Adrenal gland (tissue), 12 donors: ENCODE data around the gene DNAH3. TPM values are rescaled to one million over a fixed set of nuclear protein-coding genes. Genes with fewer than 3 reads are reported as not detected.
"Not testable (repeated sequence)": the region's sequence is repeated elsewhere in the genome, so short reads cannot be mapped to it uniquely, and the experiment has no call there.

Source experiments
- DNase-seq, 7 donors: peaks; one replicate each; pipeline ENCODE4 v3.0.0-alpha.2; 2019 to 2020
- H3K27ac ChIP-seq, 5 donors: fragments of 200-600 bp; sonication (generic) in 4 of 5; 1 replicate in 3 of 5; 2 replicates in 2 of 5; pipeline versions ENCODE4 v1.5.1 to v1.8.0; 2016 to 2020; ENCODE audit warnings: mild to moderate bottlenecking in 1 of 5
- H3K27me3 ChIP-seq: fragments of 200-600 bp; 2 replicates; pipeline ENCODE4 v1.8.0; 2021
- H3K36me3 ChIP-seq, 2 donors: fragments of 200-600 bp; replicated peaks in 1 of 2; 1 replicate in 1 of 2; 2 replicates in 1 of 2; pipeline versions ENCODE4 v1.5.1 to v1.8.0; 2018 to 2022
- H3K4me1 ChIP-seq, 2 donors: fragments of 200-600 bp; replicated peaks in 1 of 2; 1 replicate in 1 of 2; 2 replicates in 1 of 2; pipeline versions ENCODE4 v1.5.1 to v1.8.0; 2018 to 2021
- H3K4me3 ChIP-seq, 4 donors: fragments of 200-600 bp; sonication (generic) in 3 of 4; one replicate each; pipeline ENCODE4 v1.5.1; 2016 to 2018
- H3K9me3 ChIP-seq, 3 donors: fragments of 200-600 bp; sonication (generic) in 1 of 3; replicated peaks in 1 of 3; 1 replicate in 2 of 3; 2 replicates in 1 of 3; pipeline versions ENCODE4 v1.5.1 to v1.8.0; 2016 to 2021
- POLR2A ChIP-seq, 2 donors: fragments of 450-650 bp; IDR thresholded peaks; one replicate each; pipeline ENCODE4 v1.6.1; 2017; ENCODE audit warnings: antibody characterized with exemption in 2 of 2, mild to moderate bottlenecking in 2 of 2, moderate library complexity in 1 of 2
- WGBS, 4 donors: extraction: QIAGEN DNeasy Blood & Tissue Kit in 2 of 4; methylation state at CpG; one replicate each; pipeline versions ENCODE4 v1.1.5 to v1.1.7; 2013 to 2017; 5-methylcytosine and 5-hydroxymethylcytosine counted together
- intact Hi-C, 2 donors: fragments of 100-400 bp; cut with DNase I; formaldehyde crosslinking; loops; one replicate each; pipeline versions ENCODE4 v1.14.1 to v1.15.0; 2022 to 2023
- polyA plus RNA-seq, 3 donors: library from polyadenylated mRNA; stranded (reverse); fragments of 200-250 nt in 2 of 3; fragments of 350-450 nt in 1 of 3; fragmentation: Illumina TruSeq in 1 of 3; extraction: RNeasy Lipid Tissue Mini Kit (QIAGEN cat#74804) in 1 of 3; gene quantifications; one replicate each; pipeline ENCODE4 v1.2.3, GENCODE V29; 2013 to 2014
- total RNA-seq, 9 donors: library from RNA; depleted of rRNA in 4 of 9; stranded (reverse); fragments of >200 nt in 4 of 9; fragments of 120-200 nt in 1 of 9; fragmentation: NEBNext Ultra II Directional in 1 of 9; extraction: Animal tissue kit (Norgen Biotek cat#: 25700) in 1 of 9; gene quantifications; one replicate each; pipeline versions ENCODE4 v1.1.0 to v1.2.4, GENCODE V29; 2013 to 2023
- TF ChIP-seq, protein P1 (sequence below), 6 experiments: fragments of 450-650 bp in 4 of 6; fragments of 200-600 bp in 2 of 6; sonication (generic) in 1 of 6; IDR thresholded peaks; 1 replicate in 5 of 6; 2 replicates in 1 of 6; pipeline versions ENCODE4 v1.5.1 to v1.8.0; 2016 to 2021; ENCODE audit warnings: antibody characterized with exemption in 6 of 6, mild to moderate bottlenecking in 2 of 6, moderate library complexity in 1 of 6
- donor health status: healthy with polysubstance abuse.
- donor health status: Bipolar disorder and iron deficiency.
- donor health status: DM: yes; HTN: yes; CAD: no.
- donor health status: DM: no; HTN: no; CAD: no.
- donor health status: DM: no; HTN: no; CAD: no.
- donor health status: DM: yes; HTN: yes; CAD: no.

The DNAH3 gene
- total and polyA plus RNA-seq, 12 donors: 0.06 to 0.40 (median 0.20) TPM; not detected in 6

DNA sequence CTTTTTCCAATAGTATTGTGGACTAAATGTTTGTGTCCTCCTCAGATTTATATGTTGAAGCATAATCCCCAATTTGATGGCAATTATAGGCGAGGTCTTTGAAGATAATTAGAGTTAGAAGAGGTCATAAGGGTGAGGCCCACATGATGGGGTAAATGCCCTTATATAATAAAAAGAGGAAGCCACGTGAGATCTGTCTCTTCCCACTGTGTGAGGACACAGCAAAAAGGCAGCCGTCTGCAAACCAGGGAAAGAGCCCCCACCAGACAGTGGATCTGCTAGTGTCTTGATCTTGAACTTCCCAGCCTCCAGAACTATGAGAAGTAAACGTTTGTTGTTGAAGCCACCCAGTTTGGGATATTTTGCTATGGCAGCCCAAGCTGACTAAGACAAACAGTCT, 174.1 kb downstream of the DNAH3 start:
- TF ChIP-seq, protein P1, sequence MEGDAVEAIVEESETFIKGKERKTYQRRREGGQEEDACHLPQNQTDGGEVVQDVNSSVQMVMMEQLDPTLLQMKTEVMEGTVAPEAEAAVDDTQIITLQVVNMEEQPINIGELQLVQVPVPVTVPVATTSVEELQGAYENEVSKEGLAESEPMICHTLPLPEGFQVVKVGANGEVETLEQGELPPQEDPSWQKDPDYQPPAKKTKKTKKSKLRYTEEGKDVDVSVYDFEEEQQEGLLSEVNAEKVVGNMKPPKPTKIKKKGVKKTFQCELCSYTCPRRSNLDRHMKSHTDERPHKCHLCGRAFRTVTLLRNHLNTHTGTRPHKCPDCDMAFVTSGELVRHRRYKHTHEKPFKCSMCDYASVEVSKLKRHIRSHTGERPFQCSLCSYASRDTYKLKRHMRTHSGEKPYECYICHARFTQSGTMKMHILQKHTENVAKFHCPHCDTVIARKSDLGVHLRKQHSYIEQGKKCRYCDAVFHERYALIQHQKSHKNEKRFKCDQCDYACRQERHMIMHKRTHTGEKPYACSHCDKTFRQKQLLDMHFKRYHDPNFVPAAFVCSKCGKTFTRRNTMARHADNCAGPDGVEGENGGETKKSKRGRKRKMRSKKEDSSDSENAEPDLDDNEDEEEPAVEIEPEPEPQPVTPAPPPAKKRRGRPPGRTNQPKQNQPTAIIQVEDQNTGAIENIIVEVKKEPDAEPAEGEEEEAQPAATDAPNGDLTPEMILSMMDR (IDR thresholded peaks at IDR 0.05): no peak
- TF ChIP-seq POLR2A (IDR thresholded peaks at IDR 0.05): no peak
- intact Hi-C loops: no loop called here
- Histone ChIP-seq H3K9me3 (no peaks in the 10 kb centered on the region), H3K4me3 (no peak overlapping the region), H3K27ac (no peak overlapping the region), H3K36me3 (no peaks in the 10 kb centered on the region), H3K27me3 (no peaks in the 10 kb centered on the region), H3K4me1 (no peaks in the 10 kb centered on the region)
- no peak for DNase-seq
- 60 to 71% (median 68%) methylated on average over 4 of the region's 4 CpGs for WGBS, 4 donors

DNA sequence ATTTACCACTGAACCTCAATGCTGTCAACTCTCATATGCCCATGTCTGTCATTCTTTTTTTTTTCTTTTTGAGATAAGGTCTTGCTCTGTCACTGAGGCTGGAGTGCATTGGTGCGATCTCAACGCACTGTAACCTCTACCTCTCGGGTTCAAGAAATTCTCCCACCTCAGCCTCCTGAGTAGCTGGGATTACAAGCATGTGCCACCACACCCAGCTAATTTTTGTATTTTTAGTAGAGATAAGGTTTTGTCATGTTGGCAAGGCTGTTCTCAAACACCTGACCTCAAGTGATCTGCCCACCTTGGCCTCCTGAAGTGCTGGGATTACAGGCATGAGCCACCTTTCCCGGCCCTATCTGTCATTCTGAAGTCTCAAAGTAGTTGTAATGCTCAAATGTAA, 177.4 kb downstream of the DNAH3 start:
- H3K27ac ChIP-seq, H3K27me3 ChIP-seq, H3K36me3 ChIP-seq, H3K4me1 ChIP-seq, H3K4me3 ChIP-seq, H3K9me3 ChIP-seq, DNase-seq, intact Hi-C loops: not testable (repeated sequence)
- 87 to 95% (median 93%) methylated on average over 4 of the region's 4 CpGs for WGBS, 4 donors

DNA sequence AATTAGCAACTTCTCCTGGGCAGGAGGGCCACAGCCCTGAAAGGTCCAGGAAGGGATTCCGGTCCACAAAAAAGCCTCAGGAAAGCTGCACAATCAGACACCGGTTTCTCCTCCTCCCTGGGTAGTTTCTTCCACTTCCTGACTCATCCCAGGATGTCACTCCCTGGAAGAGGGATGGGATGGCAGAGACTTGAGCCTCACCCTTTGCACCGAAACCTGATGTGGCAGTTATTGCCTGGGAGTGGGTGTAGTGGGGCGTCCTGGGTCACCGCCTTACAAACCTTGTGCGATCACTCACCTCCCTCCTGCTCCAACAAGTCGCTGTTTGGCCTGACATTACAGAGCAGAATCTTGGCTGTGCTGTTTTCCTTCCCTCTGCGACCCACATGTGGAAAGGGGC, 179.2 kb downstream of the DNAH3 start:
- Histone ChIP-seq H3K27me3 (no peaks in the 10 kb centered on the region), H3K36me3 (no peaks in the 10 kb centered on the region), H3K27ac (no peak overlapping the region), H3K4me1 (no peaks in the 10 kb centered on the region), H3K4me3 (no peak overlapping the region), H3K9me3 (no peaks in the 10 kb centered on the region)
- 73 to 89% (median 84%) methylated on average over 8 of the region's 8 CpGs for WGBS, 4 donors
- DNase-seq: no peak
- intact Hi-C loops: no loop called here
- TF ChIP-seq, protein P1 (IDR thresholded peaks at IDR 0.05): no peak
- no peak for TF ChIP-seq POLR2A (IDR thresholded peaks at IDR 0.05)

DNA sequence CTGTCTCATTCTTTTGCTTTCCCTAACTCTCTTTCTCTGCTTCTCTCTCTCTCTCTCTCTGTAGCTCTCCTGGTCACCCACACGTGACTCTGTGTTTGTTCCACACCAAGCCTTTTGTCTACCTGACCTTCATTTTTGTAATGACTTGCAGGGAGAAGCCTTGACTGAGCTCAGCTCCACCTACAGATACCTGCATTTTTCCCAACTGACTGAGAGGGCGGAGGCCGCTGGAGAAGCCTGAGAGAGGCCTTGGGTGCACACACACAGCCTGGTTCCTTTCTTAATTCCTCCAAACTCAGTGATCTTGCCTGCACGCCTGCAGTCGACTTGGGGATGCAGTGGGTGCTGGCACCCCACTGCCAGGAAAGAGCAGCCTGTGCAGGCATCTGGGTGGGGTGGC, 181.3 kb downstream of the DNAH3 start:
- Histone ChIP-seq H3K27ac (no peak overlapping the region), H3K27me3 (no peaks in the 10 kb centered on the region), H3K36me3 (no peaks in the 10 kb centered on the region), H3K9me3 (no peaks in the 10 kb centered on the region), H3K4me3 (no peak overlapping the region), H3K4me1 (no peaks in the 10 kb centered on the region)
- no peak for DNase-seq
- 69 to 76% (median 72%) methylated on average over 5 of the region's 5 CpGs for WGBS, 4 donors
- intact Hi-C loops: no loop called here
- no peak for TF ChIP-seq POLR2A (IDR thresholded peaks at IDR 0.05)
- TF ChIP-seq, protein P1 (IDR thresholded peaks at IDR 0.05): no peak

DNA sequence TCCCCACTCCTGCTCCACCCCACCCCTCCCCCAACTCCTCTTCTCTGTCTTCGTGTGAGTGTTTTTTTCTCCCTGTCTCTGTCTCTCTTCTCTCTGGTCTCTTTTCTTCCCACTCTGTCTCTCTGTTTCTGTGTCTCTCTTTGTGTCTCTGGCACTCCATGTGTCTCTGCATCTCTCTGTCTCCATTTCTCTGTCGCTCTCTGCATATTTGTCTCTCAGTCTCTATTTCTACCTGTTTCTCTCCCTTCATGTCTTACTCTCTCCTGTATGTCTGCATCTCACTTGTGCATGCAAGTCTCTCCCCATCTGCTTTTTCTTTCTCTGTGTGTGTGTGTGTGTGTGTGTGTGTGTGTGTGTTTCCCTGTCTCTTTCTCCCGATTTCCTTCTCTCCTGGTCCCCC, 181.9 kb downstream of the DNAH3 start:
- no peak for DNase-seq
- no peak for TF ChIP-seq POLR2A (IDR thresholded peaks at IDR 0.05)
- TF ChIP-seq, protein P1 (IDR thresholded peaks at IDR 0.05): no peak
- H3K27me3 ChIP-seq: no peaks in the 10 kb centered on the region
- H3K27ac ChIP-seq: no peak overlapping the region
- no peaks in the 10 kb centered on the region for H3K9me3 ChIP-seq
- 49 to 61% (median 58%) methylated on average over 3 of the region's 3 CpGs for WGBS, 4 donors
- H3K4me1 ChIP-seq: no peaks in the 10 kb centered on the region
- intact Hi-C loops: no loop called here
- H3K4me3 ChIP-seq: no peak overlapping the region
- no peaks in the 10 kb centered on the region for H3K36me3 ChIP-seq
